Kidney (tissue), 14 donors: ENCODE measurements around the gene PRR36. TPM values are rescaled to one million over a fixed set of nuclear protein-coding genes. Genes with fewer than 3 reads are reported as not detected.
A peak's percentile ranks its signal among the peaks of the same experiment; 100 is the strongest.

Source experiments
- DNase-seq, 5 donors: peaks; one replicate each; pipeline ENCODE4 v3.0.0-alpha.2; 2013 to 2020
- FAIRE-seq: peaks from 2 replicates; lab custom pipeline; 2012; peaks lifted over from hg19 to GRCh38; lab: Jason Lieb, UNC
- H3K27ac ChIP-seq, 2 donors: one replicate each; pipeline ENCODE4 v1.7.0; 2013; ENCODE audit warnings: low read depth in 2 of 2, low read length in 2 of 2, inconsistent platforms in 1 of 2
- H3K27me3 ChIP-seq: one replicate; pipeline ENCODE4 v1.7.1; 2013; ENCODE audit warnings: low read length, inconsistent platforms; ENCODE audit not compliant: control insufficient read depth, insufficient read depth
- H3K36me3 ChIP-seq, 3 donors: one replicate each; pipeline versions ENCODE4 v1.7.0 to v1.7.1; 2013; ENCODE audit warnings: low read length in 3 of 3, control low read depth in 1 of 3, inconsistent platforms in 1 of 3; ENCODE audit not compliant: insufficient read depth in 3 of 3, control insufficient read depth in 2 of 3
- H3K4me1 ChIP-seq, 3 donors: one replicate each; pipeline versions ENCODE4 v1.7.0 to v1.7.1; 2013; ENCODE audit warnings: low read length in 3 of 3, inconsistent platforms in 1 of 3, low read depth in 1 of 3; ENCODE audit not compliant: control insufficient read depth in 2 of 3, insufficient read depth in 2 of 3
- H3K4me3 ChIP-seq, 3 donors: one replicate each; pipeline versions ENCODE4 v1.7.0 to v1.8.1; 2013; ENCODE audit warnings: low read length in 3 of 3, control low read depth in 1 of 3, inconsistent platforms in 1 of 3
- H3K9ac ChIP-seq, 3 donors: one replicate each; pipeline versions ENCODE4 v1.7.0 to v1.7.1; 2013; ENCODE audit warnings: low read length in 3 of 3, control low read depth in 1 of 3, inconsistent platforms in 1 of 3
- H3K9me3 ChIP-seq, 3 donors: one replicate each; pipeline versions ENCODE4 v1.7.0 to v1.7.1; 2013; ENCODE audit warnings: low read length in 3 of 3, control low read depth in 1 of 3, inconsistent platforms in 1 of 3; ENCODE audit not compliant: control insufficient read depth in 2 of 3, insufficient read depth in 1 of 3
- intact Hi-C: fragments of 100-400 bp; cut with DNase I; formaldehyde crosslinking; loops from one replicate; pipeline ENCODE4 v1.11.1; 2022
- polyA plus RNA-seq: library from polyadenylated mRNA; stranded (reverse); fragments of 350-450 nt; fragmentation: Illumina TruSeq; extraction: RNeasy Lipid Tissue Mini Kit (QIAGEN cat#74804); gene quantifications from one replicate; pipeline ENCODE4 v1.2.3, GENCODE V29; 2014; ENCODE audit warnings: low read depth, low replicate concordance; ENCODE audit not compliant: insufficient read depth
- total RNA-seq: library from RNA; stranded (reverse); fragmentation: NEBNext Ultra II Directional; extraction: Animal tissue kit (Norgen Biotek cat#: 25700); gene quantifications from one replicate; pipeline ENCODE4 v1.2.1, GENCODE V29; 2021
- TF ChIP-seq, protein P1 (sequence below): IDR thresholded peaks from 3 replicates; pipeline ENCODE4 v1.5.1; 2012; ENCODE audit warnings: mild to moderate bottlenecking, moderate library complexity, borderline replicate concordance; ENCODE audit not compliant: insufficient read depth; ENCODE audit errors: extremely low read depth
- donor health status: control.
- donor health status: control.
- donor health status: control.
- donor health status: control.
- donor health status: control.
- donor health status: DM: yes; HTN: yes; CAD: no.
- donor health status: Normal renal cell carcinoma (clear cell type).

Gene PRR36
- total and polyA plus RNA-seq, 2 donors from 2014 or later = 1.1 to 4.2 TPM

DNA sequence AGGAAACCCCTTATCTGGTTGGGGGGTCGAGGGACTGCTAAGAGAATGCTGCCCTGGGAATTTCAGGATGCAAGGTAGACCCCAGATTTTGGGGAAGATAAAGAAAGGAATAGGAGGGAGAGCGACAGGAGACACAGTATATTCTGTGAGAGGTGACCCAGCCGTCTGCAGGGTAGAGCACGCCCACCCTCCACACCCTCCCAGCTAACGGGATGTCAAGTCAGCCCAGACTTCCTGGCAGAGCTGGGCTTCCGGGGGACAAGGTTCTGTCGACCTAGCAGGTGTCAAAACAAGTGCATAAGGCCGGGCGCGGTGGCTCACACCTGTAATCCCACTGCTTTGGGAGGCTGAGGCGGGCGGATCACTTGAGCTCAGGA lies 695 bp upstream of the PRR36 start:
- intact Hi-C loops = no loop called here

DNA sequence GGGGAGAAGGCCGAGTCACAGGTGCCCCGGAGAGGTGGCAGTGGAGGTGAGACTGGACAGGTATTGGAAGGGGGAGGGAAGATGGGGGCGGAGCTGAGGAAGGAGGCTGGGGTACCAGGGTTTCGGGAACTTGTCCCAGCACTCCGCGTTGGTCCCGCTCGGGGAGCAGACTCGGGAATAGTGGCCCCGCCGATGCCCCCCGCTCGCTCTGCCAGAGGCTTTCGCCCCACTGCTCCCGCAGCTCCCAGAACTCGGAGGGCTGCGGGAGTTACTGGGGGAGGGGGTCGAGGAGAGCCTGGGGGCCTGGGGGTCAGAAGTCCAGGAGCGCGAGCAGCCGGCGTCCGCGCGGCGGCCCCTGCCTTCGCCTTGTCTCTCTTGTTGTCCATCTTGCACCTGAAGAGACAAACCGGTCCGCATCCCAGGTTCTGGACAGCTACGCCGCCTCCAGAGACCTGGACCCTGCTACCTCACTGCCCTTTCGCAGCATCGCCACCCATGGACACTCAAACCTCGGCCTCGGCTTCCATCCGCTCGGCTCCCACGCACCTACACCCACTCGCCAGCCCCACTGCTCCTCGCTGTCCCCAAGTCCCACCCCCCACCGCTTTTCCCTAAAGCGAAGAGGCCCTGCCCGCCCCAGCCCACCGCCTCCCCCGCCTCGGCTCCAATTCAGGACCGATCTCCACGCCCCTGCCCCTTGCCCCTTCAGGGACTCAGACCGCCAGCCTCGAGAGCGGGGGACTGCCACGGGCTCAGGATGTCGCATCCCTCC lies 700 bp downstream of the PRR36 start:
- intact Hi-C loops = no loop called here
- FAIRE-seq = no peak

More for the DNA sequence above, 695 bp upstream of the PRR36 start:
- DNase-seq (peak in 1 of 5 donors; percentile 69), FAIRE-seq (no peak)
- TF ChIP-seq, protein P1, sequence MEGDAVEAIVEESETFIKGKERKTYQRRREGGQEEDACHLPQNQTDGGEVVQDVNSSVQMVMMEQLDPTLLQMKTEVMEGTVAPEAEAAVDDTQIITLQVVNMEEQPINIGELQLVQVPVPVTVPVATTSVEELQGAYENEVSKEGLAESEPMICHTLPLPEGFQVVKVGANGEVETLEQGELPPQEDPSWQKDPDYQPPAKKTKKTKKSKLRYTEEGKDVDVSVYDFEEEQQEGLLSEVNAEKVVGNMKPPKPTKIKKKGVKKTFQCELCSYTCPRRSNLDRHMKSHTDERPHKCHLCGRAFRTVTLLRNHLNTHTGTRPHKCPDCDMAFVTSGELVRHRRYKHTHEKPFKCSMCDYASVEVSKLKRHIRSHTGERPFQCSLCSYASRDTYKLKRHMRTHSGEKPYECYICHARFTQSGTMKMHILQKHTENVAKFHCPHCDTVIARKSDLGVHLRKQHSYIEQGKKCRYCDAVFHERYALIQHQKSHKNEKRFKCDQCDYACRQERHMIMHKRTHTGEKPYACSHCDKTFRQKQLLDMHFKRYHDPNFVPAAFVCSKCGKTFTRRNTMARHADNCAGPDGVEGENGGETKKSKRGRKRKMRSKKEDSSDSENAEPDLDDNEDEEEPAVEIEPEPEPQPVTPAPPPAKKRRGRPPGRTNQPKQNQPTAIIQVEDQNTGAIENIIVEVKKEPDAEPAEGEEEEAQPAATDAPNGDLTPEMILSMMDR = no peak
- Histone ChIP-seq H3K27ac (no peak overlapping the region), H3K36me3 (no peaks in the 10 kb centered on the region), H3K4me1 (peaks cover 0 to 5% (median 0%) of the 10 kb centered on the region in 3 donors), H3K27me3 (no peaks in the 10 kb centered on the region), H3K9me3 (no peaks in the 10 kb centered on the region), H3K9ac (no peak overlapping the region), H3K4me3 (peak overlapping the region; percentile 23 to 62 (median 50))

DNA sequence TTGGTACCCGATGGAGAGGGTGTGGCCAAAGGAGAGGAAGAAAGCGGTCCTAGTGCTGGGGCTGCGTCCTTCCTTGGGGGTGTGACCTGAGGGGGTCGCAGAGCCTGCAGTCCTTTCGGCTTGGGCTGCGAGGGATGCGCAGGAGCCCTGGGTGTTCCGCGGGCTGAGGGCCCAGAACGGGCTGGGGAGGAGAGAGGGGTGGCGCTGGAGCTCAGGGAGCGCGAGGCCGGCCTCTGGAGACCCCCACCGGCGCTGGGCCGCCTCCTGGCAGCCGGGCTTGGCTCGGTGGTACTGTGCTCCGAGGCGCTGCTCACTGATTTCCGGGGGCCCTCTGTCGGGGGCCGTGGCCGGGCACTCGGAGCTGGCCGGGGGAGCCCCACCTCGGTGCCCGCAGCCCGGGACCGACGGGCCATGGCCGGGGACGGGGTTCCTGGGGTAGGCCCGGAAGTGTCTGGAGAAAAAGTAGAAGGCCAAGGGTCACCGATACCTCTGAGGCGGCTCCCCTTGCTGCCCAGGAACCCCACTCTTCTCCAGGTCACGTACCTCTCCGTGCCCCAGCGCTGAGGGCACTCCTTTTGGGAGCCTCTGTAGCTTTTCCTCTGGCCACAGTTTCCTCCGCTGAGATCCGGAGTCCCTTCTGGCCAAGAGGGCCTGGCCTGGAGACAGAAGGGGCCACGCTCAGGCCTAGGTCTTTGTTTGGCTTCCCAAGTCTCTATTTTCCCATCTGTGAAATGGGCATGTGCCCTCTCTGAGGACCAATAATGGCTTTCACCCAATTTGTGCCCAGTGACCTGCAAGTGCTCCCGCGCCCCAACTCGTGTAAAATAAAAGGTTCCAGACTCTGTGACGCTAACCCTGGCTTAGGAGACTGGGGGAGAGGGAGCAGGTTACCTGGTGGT lies 1.6 kb downstream of the PRR36 start:
- Histone ChIP-seq H3K9ac (no peak overlapping the region), H3K27ac (no peak overlapping the region), H3K27me3 (no peaks in the 10 kb centered on the region), H3K4me1 (peaks cover 0 to 8% (median 3%) of the 10 kb centered on the region in 3 donors), H3K36me3 (no peaks in the 10 kb centered on the region), H3K4me3 (no peak overlapping the region), H3K9me3 (no peaks in the 10 kb centered on the region)
- TF ChIP-seq, protein P1 = no peak
- intact Hi-C loops = no loop called here
- DNase-seq (no peak), FAIRE-seq (no peak)

More for the DNA sequence above, 700 bp downstream of the PRR36 start:
- peak in 3 of 5 donors; percentile 41 to 62 (median 46) for DNase-seq
- H3K4me1 ChIP-seq = peaks cover 0 to 8% (median 3%) of the 10 kb centered on the region in 3 donors
- H3K27me3 ChIP-seq = no peaks in the 10 kb centered on the region
- no peaks in the 10 kb centered on the region for H3K9me3 ChIP-seq
- TF ChIP-seq, protein P1 = no peak
- H3K9ac ChIP-seq = no peak overlapping the region
- no peak overlapping the region for H3K27ac ChIP-seq
- H3K4me3 ChIP-seq = peak overlapping the region in 1 of 3 donors; percentile 30
- H3K36me3 ChIP-seq = no peaks in the 10 kb centered on the region
